Tibial nerve (tissue), 4 donors: Measurements from ENCODE around the gene UVSSA. TPM values are rescaled to one million over a fixed set of nuclear protein-coding genes. Genes with fewer than 3 reads are reported as not detected.

Source experiments
- DNase-seq, 2 donors: peaks; one replicate each; pipeline ENCODE4 v3.0.0-alpha.2; 2019; ENCODE audit warnings: low spot score in 2 of 2
- H3K27ac ChIP-seq, 4 donors: fragments of 200-600 bp; sonication (generic) in 3 of 4; one replicate each; pipeline ENCODE4 v1.5.1; 2017 to 2019; ENCODE audit warnings: mild to moderate bottlenecking in 1 of 4
- H3K27me3 ChIP-seq, 2 donors: fragments of 200-600 bp; sonication (generic) in 1 of 2; one replicate each; pipeline versions ENCODE4 v1.5.1 to v1.6.0; 2017 to 2019
- H3K36me3 ChIP-seq, 3 donors: fragments of 200-600 bp; sonication (generic); one replicate each; pipeline ENCODE4 v1.5.1; 2018 to 2019
- H3K4me1 ChIP-seq, 4 donors: fragments of 200-600 bp; sonication (generic) in 3 of 4; one replicate each; pipeline ENCODE4 v1.5.1; 2017 to 2019
- H3K4me3 ChIP-seq, 4 donors: fragments of 200-600 bp; sonication (generic) in 3 of 4; one replicate each; pipeline ENCODE4 v1.5.1; 2017 to 2019; ENCODE audit warnings: mild to moderate bottlenecking in 1 of 4, moderate library complexity in 1 of 4
- H3K9me3 ChIP-seq, 4 donors: fragments of 200-600 bp; sonication (generic) in 3 of 4; one replicate each; pipeline ENCODE4 v1.5.1; 2017 to 2019
- EP300 ChIP-seq, 2 donors: sonication (generic); formaldehyde crosslinking; IDR thresholded peaks; one replicate each; pipeline ENCODE4 v1.6.1; 2017; ENCODE audit warnings: antibody characterized with exemption in 2 of 2, mild to moderate bottlenecking in 1 of 2
- POLR2A ChIP-seq, 2 donors: fragments of 450-650 bp; IDR thresholded peaks; one replicate each; pipeline ENCODE4 v1.6.1; 2017; ENCODE audit warnings: antibody characterized with exemption in 2 of 2, mild to moderate bottlenecking in 2 of 2, moderate library complexity in 2 of 2
- WGBS, 2 donors: methylation state at CpG; one replicate each; pipeline ENCODE4 v1.1.5; 2018; 5-methylcytosine and 5-hydroxymethylcytosine counted together
- total RNA-seq, 4 donors: library from RNA; depleted of rRNA; stranded (reverse); fragments of >200 nt; gene quantifications; one replicate each; pipeline ENCODE4 v1.1.0, GENCODE V29; 2016
- TF ChIP-seq, protein P1 (sequence below), 5 experiments: fragments of 200-600 bp in 3 of 5; fragments of 450-650 bp in 2 of 5; sonication (generic) in 3 of 5; IDR thresholded peaks; one replicate each; pipeline ENCODE4 v1.5.1; 2016 to 2019; ENCODE audit warnings: antibody characterized with exemption in 5 of 5, mild to moderate bottlenecking in 3 of 5, moderate library complexity in 2 of 5

UVSSA gene, protein sequence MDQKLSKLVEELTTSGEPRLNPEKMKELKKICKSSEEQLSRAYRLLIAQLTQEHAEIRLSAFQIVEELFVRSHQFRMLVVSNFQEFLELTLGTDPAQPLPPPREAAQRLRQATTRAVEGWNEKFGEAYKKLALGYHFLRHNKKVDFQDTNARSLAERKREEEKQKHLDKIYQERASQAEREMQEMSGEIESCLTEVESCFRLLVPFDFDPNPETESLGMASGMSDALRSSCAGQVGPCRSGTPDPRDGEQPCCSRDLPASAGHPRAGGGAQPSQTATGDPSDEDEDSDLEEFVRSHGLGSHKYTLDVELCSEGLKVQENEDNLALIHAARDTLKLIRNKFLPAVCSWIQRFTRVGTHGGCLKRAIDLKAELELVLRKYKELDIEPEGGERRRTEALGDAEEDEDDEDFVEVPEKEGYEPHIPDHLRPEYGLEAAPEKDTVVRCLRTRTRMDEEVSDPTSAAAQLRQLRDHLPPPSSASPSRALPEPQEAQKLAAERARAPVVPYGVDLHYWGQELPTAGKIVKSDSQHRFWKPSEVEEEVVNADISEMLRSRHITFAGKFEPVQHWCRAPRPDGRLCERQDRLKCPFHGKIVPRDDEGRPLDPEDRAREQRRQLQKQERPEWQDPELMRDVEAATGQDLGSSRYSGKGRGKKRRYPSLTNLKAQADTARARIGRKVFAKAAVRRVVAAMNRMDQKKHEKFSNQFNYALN
- total RNA-seq = 10 to 100 TPM; 29.8 to 72.0 (median 30.4) TPM

DNA sequence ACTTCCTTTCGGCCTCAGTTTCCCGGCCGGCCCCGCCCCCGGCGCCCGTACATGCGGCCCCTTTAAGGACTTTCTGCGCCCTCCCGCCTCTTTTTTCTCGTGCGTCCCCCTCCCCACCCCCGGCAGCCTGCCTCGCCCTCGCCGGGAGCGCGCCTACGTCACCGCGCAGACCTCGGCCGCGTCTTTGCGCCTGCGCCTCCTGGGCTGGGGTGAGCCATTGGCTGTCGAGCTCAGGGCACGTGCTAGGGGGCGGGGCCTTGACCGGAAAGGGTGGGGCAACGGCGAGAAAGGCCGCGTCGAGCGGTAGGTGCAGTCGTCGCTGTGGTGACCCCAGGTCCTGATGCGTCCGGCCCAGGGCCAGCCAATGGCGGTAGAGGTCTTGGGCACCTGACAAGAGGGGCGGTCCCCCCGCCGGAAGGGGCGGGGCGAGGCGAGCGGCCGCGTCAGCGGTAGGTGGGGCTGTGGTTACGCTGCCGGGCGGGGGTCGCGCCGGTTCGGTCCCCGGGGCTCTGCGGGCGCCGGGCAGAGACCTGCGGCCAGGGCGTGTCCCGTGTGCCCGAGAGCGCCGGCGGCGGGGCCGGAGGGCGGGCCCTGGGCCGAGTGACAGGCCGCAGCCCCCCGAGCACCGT lies at the start of gene UVSSA:
UVSSA (plus strand) TSS at position 428 of the 629 bp plus-strand sequence. CDS start 884 bp downstream, outside the sequence.
- WGBS, 2 donors = 1 to 2% methylated on average over 24 to 44 of the region's 76 CpGs
- Histone ChIP-seq H3K27me3 (no peaks in the 10 kb centered on the region), H3K4me3 (peak within 1 kb of the TSS; percentile 79 to 96 (median 92)), H3K27ac (peak within 1 kb of the TSS; percentile 97 to 98 (median 98)), H3K36me3 (peaks cover 0 to 15% (median 0%) of the 10 kb centered on the region in 3 donors), H3K9me3 (no peaks in the 10 kb centered on the region), H3K4me1 (peaks cover 0 to 48% (median 9%) of the 10 kb centered on the region in 4 donors)
- TF ChIP-seq EP300 (IDR thresholded peaks at IDR 0.05) (peak; percentile 87 to 99), POLR2A (IDR thresholded peaks at IDR 0.05) (peak; percentile 95)
- TF ChIP-seq, protein P1, sequence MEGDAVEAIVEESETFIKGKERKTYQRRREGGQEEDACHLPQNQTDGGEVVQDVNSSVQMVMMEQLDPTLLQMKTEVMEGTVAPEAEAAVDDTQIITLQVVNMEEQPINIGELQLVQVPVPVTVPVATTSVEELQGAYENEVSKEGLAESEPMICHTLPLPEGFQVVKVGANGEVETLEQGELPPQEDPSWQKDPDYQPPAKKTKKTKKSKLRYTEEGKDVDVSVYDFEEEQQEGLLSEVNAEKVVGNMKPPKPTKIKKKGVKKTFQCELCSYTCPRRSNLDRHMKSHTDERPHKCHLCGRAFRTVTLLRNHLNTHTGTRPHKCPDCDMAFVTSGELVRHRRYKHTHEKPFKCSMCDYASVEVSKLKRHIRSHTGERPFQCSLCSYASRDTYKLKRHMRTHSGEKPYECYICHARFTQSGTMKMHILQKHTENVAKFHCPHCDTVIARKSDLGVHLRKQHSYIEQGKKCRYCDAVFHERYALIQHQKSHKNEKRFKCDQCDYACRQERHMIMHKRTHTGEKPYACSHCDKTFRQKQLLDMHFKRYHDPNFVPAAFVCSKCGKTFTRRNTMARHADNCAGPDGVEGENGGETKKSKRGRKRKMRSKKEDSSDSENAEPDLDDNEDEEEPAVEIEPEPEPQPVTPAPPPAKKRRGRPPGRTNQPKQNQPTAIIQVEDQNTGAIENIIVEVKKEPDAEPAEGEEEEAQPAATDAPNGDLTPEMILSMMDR (IDR thresholded peaks at IDR 0.05) = peak in 1 of 5 experiments; percentile 8
- DNase-seq = peak; percentile 99 to 100

DNA sequence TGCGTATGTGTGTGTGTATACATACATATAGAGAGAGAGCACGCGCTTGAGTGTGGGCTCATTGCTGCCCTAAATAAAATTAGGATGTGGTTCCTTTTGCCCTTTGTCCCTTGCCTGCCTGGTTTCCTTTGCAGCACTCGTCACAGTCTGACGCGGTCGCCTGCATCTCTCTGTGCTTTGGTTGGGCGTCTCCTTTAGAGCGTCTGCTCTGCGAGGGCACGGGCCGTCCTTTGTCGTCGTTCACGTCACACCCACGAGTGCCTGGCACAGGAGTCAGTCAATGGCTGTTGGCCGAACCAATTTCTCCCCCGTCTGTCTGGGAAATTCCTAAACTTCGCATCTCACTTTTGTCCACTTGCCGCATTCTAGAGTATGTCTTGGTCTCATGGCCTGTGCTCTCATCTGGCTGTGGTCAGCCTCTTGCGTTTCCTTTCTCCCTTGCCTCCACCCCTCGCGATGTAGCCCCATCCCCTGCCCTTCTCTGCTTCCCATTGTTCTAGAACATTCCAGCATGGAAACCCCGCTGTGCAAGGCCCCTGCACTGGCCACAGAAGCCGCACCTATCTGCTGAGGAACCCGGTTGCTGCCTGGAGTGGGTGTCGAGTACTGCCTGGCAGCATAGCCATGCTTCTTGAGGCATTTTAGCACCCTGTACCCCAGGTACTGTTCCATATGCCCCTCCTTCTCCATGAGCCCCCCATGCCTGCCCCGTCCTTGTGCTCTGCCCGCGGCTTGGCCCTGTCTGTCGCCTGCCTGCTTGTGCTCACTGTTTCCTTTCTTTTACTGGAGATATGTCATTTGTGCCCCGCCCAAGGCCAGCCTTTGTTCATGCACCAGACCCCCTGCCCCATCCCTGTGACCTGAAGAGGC lies 49.3 kb upstream of the UVSSA start:
- Histone ChIP-seq H3K36me3 (peaks cover 0 to 48% (median 0%) of the 10 kb centered on the region in 3 donors), H3K27me3 (no peaks in the 10 kb centered on the region), H3K9me3 (no peaks in the 10 kb centered on the region), H3K4me3 (no peak overlapping the region), H3K27ac (no peak overlapping the region), H3K4me1 (peaks cover 0 to 80% (median 16%) of the 10 kb centered on the region in 4 donors)
- 91 to 92% methylated on average over 32 of the region's 32 CpGs for WGBS, 2 donors
- TF ChIP-seq POLR2A (IDR thresholded peaks at IDR 0.05) (no peak), EP300 (IDR thresholded peaks at IDR 0.05) (no peak)
- TF ChIP-seq, protein P1 (IDR thresholded peaks at IDR 0.05) = no peak
- DNase-seq = no peak

DNA sequence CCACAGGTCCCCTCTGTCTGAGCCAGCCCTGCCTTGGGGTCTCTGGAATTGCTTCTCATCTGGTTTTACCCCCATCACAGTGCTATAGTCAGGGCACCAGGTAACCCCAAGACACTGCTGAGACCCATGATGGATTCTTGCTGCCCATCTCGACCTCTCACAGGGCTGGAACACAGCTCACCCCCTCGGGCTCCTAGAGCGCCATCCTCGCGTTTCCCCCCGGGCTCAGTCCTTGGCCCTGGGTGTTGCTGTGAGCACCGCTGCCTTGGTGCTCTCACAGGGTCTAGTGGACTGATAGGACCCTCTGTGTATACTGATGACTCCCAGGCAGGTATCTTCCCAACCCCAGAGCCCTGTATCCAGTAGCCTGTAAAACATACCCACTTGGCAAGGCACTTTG lies 48.5 kb upstream of the UVSSA start:
- peaks cover 0 to 48% (median 0%) of the 10 kb centered on the region in 3 donors for H3K36me3 ChIP-seq

DNA sequence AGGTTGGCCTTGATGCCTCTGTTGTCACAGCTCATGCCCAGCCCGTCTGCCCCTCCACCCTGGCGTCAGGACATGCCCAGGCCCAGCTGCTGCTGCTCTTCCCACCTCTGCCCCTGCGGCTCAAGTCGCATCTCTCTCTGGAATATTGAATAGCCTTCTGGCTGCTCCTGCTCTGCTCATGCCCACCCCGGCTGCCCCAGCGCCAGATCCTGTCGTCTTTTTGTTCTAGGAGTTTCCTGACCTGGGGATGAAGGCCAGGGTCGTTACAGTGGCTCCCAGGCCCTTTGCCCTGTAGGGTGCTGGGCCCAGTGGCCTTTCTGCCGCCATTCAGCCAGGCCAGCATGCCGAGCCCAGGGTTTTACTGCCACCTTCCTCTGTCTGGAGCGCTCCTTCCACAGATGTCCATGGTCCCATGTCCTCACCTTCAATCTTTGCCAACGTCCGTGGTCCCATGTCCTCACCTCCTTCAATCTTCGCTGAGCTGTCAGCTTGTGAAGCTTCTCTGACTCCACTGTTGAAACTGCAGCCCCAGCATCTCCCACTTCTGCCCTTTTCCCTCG lies 47.6 kb upstream of the UVSSA start:
- peak overlapping the region in 1 of 4 donors; percentile 27 for H3K27ac ChIP-seq
- DNase-seq = no peak
- H3K4me1 ChIP-seq = peaks cover 0 to 63% (median 6%) of the 10 kb centered on the region in 4 donors
- WGBS, 2 donors = 76 to 83% methylated on average over 15 of the region's 15 CpGs
- TF ChIP-seq, protein P1 (IDR thresholded peaks at IDR 0.05) = no peak
- TF ChIP-seq POLR2A (IDR thresholded peaks at IDR 0.05) (no peak), EP300 (IDR thresholded peaks at IDR 0.05) (no peak)
- H3K9me3 ChIP-seq = no peaks in the 10 kb centered on the region
- no peak overlapping the region for H3K4me3 ChIP-seq
- peaks cover 0 to 48% (median 0%) of the 10 kb centered on the region in 3 donors for H3K36me3 ChIP-seq
- no peaks in the 10 kb centered on the region for H3K27me3 ChIP-seq

More for the DNA sequence above, 48.5 kb upstream of the UVSSA start:
- Histone ChIP-seq H3K27ac (no peak overlapping the region), H3K4me3 (no peak overlapping the region), H3K9me3 (no peaks in the 10 kb centered on the region), H3K4me1 (peaks cover 0 to 72% (median 15%) of the 10 kb centered on the region in 4 donors), H3K27me3 (no peaks in the 10 kb centered on the region)
- WGBS, 2 donors = 92 to 96% methylated on average over 7 of the region's 7 CpGs
- no peak for TF ChIP-seq POLR2A (IDR thresholded peaks at IDR 0.05)
- TF ChIP-seq, protein P1 (IDR thresholded peaks at IDR 0.05) = no peak
- no peak for TF ChIP-seq EP300 (IDR thresholded peaks at IDR 0.05)
- DNase-seq = no peak
